PC-3 (cell line): ENCODE measurements around the gene PREPL.

Experiments
- EZH2 ChIP-seq: fragments of 300-600 bp; sonication (generic); IDR thresholded peaks from one replicate; pipeline ENCODE4 v1.6.1; 2017; ENCODE audit warnings: antibody characterized with exemption, mild to moderate bottlenecking, low read length; ENCODE audit not compliant: unreplicated experiment
- TF ChIP-seq, protein P1 (sequence below): fragments of 300-600 bp; sonication (generic); conservative IDR thresholded peaks from 2 replicates; pipeline ENCODE4 v1.5.1; 2017; ENCODE audit warnings: antibody characterized with exemption, low read depth, mild to moderate bottlenecking, low read length

GRCh38 chr2:44301111-44301510, 60.2 kb downstream of the PREPL start:
- TF ChIP-seq, protein P1, sequence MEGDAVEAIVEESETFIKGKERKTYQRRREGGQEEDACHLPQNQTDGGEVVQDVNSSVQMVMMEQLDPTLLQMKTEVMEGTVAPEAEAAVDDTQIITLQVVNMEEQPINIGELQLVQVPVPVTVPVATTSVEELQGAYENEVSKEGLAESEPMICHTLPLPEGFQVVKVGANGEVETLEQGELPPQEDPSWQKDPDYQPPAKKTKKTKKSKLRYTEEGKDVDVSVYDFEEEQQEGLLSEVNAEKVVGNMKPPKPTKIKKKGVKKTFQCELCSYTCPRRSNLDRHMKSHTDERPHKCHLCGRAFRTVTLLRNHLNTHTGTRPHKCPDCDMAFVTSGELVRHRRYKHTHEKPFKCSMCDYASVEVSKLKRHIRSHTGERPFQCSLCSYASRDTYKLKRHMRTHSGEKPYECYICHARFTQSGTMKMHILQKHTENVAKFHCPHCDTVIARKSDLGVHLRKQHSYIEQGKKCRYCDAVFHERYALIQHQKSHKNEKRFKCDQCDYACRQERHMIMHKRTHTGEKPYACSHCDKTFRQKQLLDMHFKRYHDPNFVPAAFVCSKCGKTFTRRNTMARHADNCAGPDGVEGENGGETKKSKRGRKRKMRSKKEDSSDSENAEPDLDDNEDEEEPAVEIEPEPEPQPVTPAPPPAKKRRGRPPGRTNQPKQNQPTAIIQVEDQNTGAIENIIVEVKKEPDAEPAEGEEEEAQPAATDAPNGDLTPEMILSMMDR = no peak
- TF ChIP-seq EZH2 = no peak
